Body of pancreas (tissue), 4 donors: ENCODE data around the gene TELO2. TPM values are rescaled to one million over a fixed set of nuclear protein-coding genes. Genes with fewer than 3 reads are reported as not detected.

Experiments
- ATAC-seq: fragments of 150-250 bp; one replicate; pipeline ENCODE4 v1.9.1; 2016
- DNase-seq, 4 donors: peaks; one replicate each; pipeline ENCODE4 v3.0.0-alpha.2; 2019
- H3K27ac ChIP-seq, 4 donors: fragments of 200-600 bp; sonication (generic); 1 replicate in 3 of 4; 2 replicates in 1 of 4; pipeline versions ENCODE4 v1.5.1 to v1.6.1; 2016 to 2019; ENCODE audit warnings: mild to moderate bottlenecking in 1 of 4, mixed read lengths in 1 of 4, moderate library complexity in 1 of 4
- H3K27me3 ChIP-seq, 2 donors: fragments of 200-600 bp; sonication (generic); one replicate each; pipeline ENCODE4 v1.6.0; 2016; ENCODE audit warnings: mild to moderate bottlenecking in 1 of 2
- H3K36me3 ChIP-seq, 2 donors: fragments of 200-600 bp; sonication (generic); replicated peaks in 1 of 2; 2 replicates each; pipeline ENCODE4 v1.5.1; 2016; ENCODE audit warnings: low read depth in 2 of 2; ENCODE audit not compliant: insufficient read depth in 1 of 2
- H3K4me1 ChIP-seq: fragments of 200-600 bp; sonication (generic); one replicate; pipeline ENCODE4 v1.6.0; 2016
- H3K4me3 ChIP-seq, 2 donors: fragments of 200-600 bp; sonication (generic); 1 replicate in 1 of 2; 2 replicates in 1 of 2; pipeline ENCODE4 v1.5.1; 2016 to 2019
- H3K9me3 ChIP-seq, 3 donors: fragments of 200-600 bp; sonication (generic); 1 replicate in 2 of 3; 2 replicates in 1 of 3; pipeline ENCODE4 v1.5.1; 2016
- POLR2A ChIP-seq, 3 donors: fragments of 450-650 bp; IDR thresholded peaks; one replicate each; pipeline ENCODE4 v1.6.1; 2016; ENCODE audit warnings: antibody characterized with exemption in 3 of 3, mild to moderate bottlenecking in 2 of 3
- WGBS, 2 donors: methylation state at CpG; one replicate each; pipeline ENCODE4 v1.1.5; 2017; 5-methylcytosine and 5-hydroxymethylcytosine counted together
- intact Hi-C: fragments of 100-400 bp; cut with DNase I; formaldehyde crosslinking; loops from one replicate; pipeline ENCODE4 v1.15.1; 2023
- total RNA-seq, 2 donors: library from RNA; depleted of rRNA; stranded (reverse); fragments of >200 nt; gene quantifications; one replicate each; pipeline ENCODE4 v1.1.0, GENCODE V29; 2016
- TF ChIP-seq, protein P1 (sequence below), 7 experiments: fragments of 450-650 bp in 4 of 7; fragments of 200-600 bp in 3 of 7; sonication (generic) in 3 of 7; IDR thresholded peaks; one replicate each; pipeline ENCODE4 v1.5.1; 2016 to 2019; ENCODE audit warnings: antibody characterized with exemption in 7 of 7

Gene TELO2
- total RNA-seq, 2 donors from 2014 or later: 25.4 to 76.5 TPM

DNA sequence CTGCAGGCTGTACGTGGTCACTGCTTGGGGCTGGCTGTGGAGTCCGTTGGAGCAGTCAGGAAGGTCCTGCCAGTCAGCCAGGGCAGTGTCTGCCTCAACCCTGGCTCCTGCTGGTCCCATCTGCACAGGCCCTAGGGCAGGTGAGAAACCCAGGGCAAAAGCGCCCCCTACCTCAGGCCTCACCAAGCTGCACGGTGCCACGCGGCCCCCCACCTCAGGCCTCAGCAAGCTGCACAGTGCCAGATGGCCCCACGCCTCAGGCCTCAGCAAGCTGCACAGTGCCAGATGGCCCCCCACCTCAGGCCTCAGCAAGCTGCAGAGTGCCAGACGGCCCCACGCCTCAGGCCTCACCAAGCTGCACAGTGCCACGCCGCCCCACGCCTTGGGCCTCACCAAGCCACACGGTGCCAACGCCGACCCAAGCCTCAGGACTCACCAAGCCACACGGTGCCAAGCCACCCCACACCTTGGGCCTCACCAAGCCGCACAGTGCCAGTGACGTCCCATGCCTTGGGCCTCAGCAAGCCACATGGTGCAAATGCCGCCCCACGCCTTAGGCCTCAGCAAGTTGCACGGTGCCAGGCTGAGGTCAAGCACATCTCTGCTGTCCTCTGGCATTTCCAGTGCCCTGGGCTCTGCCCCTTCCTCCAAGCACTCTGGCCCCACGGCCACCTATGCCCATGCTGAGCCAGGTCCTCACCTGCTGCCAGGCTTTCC lies 45.8 kb downstream of the TELO2 start:
- intact Hi-C loops: no loop called here
- no peak for ATAC-seq
- no peaks in the 10 kb centered on the region for H3K9me3 ChIP-seq
- H3K27ac ChIP-seq: no peak overlapping the region
- no peaks in the 10 kb centered on the region for H3K36me3 ChIP-seq
- H3K4me3 ChIP-seq: no peak overlapping the region
- no peak for DNase-seq
- no peaks in the 10 kb centered on the region for H3K27me3 ChIP-seq
- H3K4me1 ChIP-seq: no peaks in the 10 kb centered on the region
- TF ChIP-seq, protein P1, sequence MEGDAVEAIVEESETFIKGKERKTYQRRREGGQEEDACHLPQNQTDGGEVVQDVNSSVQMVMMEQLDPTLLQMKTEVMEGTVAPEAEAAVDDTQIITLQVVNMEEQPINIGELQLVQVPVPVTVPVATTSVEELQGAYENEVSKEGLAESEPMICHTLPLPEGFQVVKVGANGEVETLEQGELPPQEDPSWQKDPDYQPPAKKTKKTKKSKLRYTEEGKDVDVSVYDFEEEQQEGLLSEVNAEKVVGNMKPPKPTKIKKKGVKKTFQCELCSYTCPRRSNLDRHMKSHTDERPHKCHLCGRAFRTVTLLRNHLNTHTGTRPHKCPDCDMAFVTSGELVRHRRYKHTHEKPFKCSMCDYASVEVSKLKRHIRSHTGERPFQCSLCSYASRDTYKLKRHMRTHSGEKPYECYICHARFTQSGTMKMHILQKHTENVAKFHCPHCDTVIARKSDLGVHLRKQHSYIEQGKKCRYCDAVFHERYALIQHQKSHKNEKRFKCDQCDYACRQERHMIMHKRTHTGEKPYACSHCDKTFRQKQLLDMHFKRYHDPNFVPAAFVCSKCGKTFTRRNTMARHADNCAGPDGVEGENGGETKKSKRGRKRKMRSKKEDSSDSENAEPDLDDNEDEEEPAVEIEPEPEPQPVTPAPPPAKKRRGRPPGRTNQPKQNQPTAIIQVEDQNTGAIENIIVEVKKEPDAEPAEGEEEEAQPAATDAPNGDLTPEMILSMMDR (IDR thresholded peaks at IDR 0.05): peak in 1 of 7 experiments; percentile 15
- no peak for TF ChIP-seq POLR2A (IDR thresholded peaks at IDR 0.05)
- 85 to 92% methylated on average over 15 to 21 of the region's 22 CpGs for WGBS, 2 donors

DNA sequence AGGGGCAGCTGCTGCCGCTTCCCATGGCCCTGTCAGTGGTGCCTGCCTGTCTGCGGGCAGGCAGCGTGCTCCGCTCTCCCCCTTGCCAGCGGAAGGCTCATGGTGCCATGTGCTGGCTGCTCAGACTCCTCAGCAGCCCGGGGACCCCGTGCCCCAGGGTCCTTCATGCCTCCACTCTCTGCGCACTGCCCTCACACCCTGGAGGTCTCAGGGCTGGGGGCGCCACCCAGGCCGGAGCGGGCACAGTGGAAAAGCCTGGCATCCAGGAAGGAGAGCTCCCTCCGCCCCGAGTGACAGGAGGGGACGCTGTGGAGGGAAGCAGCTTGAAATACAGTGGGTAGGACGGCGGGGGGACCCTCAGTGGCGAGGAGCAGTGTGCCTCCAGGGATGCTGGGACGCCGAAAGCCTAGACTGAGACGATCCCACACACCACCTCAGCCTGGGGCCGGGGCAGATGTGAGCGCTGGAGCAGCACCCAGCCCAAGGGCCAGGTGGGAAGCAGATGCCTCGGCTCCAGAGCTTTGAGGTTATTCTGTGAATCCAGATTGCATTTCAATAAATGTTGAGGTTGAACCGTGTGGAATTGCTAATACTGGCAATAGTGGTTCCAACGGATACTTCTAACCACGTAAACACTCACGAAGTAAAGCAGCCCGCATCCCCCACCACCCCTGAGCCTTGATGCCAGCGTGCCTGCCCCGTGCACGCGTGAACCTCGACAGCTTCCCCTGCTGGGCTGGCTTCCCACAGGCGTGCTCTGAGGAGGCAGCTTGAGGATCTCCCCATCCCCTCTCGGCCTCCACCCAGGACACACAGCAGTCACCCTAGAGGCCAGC lies 46.8 kb downstream of the TELO2 start:
- ATAC-seq (no peak), DNase-seq (no peak)
- intact Hi-C loops: no loop called here
- no peak overlapping the region for H3K27ac ChIP-seq
- H3K4me1 ChIP-seq: no peaks in the 10 kb centered on the region
- 85 to 86% methylated on average over 23 to 34 of the region's 35 CpGs for WGBS, 2 donors
- TF ChIP-seq, protein P1 (IDR thresholded peaks at IDR 0.05): no peak
- TF ChIP-seq POLR2A (IDR thresholded peaks at IDR 0.05): no peak
- no peaks in the 10 kb centered on the region for H3K9me3 ChIP-seq
- no peaks in the 10 kb centered on the region for H3K36me3 ChIP-seq
- H3K27me3 ChIP-seq: no peaks in the 10 kb centered on the region
- H3K4me3 ChIP-seq: no peak overlapping the region

DNA sequence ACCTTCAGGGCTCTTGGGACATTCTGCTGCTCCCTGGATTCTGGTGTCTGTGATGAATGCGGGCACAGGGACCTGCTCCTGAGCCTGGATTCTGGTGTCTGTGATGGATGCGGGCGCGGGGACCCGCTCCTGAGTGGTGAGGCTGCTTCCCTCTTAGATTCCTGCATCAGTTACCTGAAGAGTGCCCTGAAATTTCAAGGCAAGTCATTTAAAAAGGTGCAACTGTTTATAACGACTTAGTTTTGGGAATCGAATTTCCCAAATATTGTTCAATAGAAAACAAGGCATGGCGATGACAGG lies 47.3 kb downstream of the TELO2 start:
- H3K27me3 ChIP-seq: no peaks in the 10 kb centered on the region
- ATAC-seq (no peak), DNase-seq (no peak)
- TF ChIP-seq, protein P1 (IDR thresholded peaks at IDR 0.05): no peak
- TF ChIP-seq POLR2A (IDR thresholded peaks at IDR 0.05): no peak
- H3K9me3 ChIP-seq: no peaks in the 10 kb centered on the region
- H3K27ac ChIP-seq: no peak overlapping the region
- intact Hi-C loops: no loop called here
- 88 to 89% methylated on average over 8 of the region's 8 CpGs for WGBS, 2 donors
- H3K36me3 ChIP-seq: no peaks in the 10 kb centered on the region
- no peaks in the 10 kb centered on the region for H3K4me1 ChIP-seq
- H3K4me3 ChIP-seq: no peak overlapping the region

DNA sequence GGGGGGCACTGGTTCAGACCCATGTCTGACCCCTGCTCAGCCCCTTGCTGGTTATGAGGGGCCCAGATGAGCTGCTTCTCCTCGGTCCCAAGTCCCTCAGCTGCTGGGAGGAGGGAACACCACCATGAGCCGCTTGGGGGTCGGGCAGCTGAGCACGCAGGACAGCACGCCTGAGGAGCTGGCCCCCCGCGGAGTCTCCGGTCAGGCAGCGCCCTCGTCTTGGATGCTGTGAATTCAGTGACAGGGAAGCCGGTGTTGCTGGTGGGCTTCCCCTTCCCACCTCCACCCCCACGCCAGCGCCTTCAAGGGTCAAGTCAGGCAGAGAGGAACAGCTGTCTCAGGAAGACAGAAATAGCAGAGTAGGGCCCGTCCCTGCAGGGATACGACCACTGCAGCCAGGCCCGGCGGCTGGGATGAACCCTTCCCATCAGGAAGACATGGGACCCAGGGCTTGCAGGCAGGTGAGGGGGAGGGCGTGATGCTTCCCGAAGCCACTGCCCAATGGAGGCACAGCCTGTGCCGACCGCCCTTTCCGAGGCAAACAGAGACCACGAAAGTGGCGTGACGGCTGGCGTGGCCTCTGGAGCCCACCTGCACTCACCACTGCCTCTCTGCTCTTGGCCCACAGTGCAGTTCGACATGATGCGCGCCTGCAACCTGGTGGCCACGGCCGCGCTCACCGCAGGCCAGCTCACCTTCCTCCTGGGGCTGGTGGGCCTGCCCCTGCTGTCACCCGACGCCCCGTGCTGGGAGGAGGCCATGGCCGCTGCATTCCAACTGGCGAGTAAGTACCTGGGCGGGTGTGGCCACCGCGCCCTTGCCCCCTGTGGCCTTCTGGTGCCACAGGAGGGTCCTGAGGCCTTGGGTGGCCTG lies 48.4 kb downstream of the TELO2 start:
- Histone ChIP-seq H3K36me3 (no peaks in the 10 kb centered on the region), H3K27me3 (no peaks in the 10 kb centered on the region), H3K4me1 (no peaks in the 10 kb centered on the region), H3K27ac (peak overlapping the region in 1 of 4 donors; percentile 12), H3K9me3 (no peaks in the 10 kb centered on the region), H3K4me3 (no peak overlapping the region)
- DNase-seq: no peak
- TF ChIP-seq POLR2A (IDR thresholded peaks at IDR 0.05): no peak
- TF ChIP-seq, protein P1 (IDR thresholded peaks at IDR 0.05): no peak
- intact Hi-C loops: no loop called here
- ATAC-seq: no peak
- 92 to 94% methylated on average over 15 to 38 of the region's 41 CpGs for WGBS, 2 donors
